ENCODE data around the gene BPTF.
"Not testable (repeated sequence)": the region's sequence is repeated elsewhere in the genome, so short reads cannot be mapped to it uniquely, and the experiment has no call there.

- TF ChIP-seq KLF16, HDAC2 (CRISPR knock-in tag; IDR thresholded peaks at IDR 0.05): not testable (repeated sequence)
These were observed 151.0 kb downstream of the BPTF start for GRCh38 chr17:67976306-67976705.

Measured in HepG2 (cell line).